ENCODE data around the gene UBTD1.
A peak's percentile ranks its signal among the peaks of the same experiment; 100 is the strongest.
"Not testable (repeated sequence)": the region's sequence is repeated elsewhere in the genome, so short reads cannot be mapped to it uniquely, and the experiment has no call there.

The UBTD1 gene

DNA sequence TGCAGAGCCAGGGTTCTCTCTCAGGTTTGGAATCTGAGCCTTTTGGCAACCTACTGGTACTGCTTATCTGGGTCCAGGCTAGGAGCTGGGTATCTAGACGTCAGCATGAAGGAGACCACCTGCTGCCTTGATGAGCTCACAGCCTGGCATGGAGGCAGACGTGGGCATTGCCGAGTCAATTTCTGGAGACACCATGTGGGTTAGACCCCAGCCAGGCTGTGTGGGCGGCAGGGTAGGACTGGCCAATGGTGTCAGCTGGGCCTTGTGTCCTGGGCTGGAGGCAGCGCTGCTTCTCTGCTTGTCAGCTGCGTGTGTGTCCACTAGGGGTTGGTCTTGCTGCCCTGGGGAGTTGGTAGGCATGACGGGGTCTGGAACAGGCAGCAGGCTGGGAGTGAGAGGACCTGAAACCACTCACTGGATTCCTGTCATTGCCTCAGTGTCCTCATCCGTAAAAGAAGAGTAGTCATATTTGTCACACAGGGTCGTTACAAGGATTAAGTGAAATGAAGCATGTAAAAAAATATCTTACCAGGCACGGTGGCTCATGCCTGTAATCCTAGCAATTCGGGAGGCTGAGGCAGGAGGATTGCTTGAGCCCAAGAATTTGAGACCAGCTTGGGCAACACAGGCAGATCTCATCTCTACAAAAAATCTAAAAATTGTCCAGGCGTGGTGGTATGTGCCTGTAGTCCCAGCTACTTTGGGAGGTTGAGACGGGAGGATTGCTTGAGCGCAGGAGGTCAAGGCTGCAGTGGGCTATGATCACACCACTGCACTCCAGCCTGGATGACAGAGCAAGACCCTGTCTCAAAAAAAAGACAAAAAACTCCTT is 42.2 kb downstream of the UBTD1 start:
- DNase-seq, result no peak

GRCh38 chr10:97542169-97543024 is 43.7 kb downstream of the UBTD1 start:
- DNase-seq, result peak; percentile 73

DNA sequence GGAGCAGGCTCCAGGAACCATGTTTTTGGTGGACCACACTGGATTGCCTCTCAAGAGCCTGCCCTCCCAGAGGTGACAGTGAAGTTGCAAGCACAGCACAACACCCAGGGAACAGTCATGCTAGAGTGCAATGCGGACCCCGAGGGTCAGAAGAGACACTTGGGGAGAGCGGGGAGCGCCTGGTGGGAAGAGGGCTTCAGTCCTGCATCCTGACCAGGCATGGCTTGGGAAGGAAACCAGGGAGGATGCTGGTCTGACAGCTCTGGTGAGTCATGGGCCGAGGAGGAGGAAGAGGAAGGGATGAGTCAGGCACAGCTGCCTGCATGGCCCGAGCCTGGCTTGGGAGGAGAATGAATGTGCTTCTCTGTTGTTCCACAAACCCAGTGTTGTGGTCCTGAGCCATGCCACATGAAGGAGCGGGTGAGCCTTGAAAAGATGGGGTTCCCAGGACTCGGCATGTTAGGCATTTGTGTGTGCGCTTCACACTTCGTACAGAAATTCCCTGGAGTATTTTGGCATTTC is 44.4 kb downstream of the UBTD1 start:
- DNase-seq, result no peak

DNA sequence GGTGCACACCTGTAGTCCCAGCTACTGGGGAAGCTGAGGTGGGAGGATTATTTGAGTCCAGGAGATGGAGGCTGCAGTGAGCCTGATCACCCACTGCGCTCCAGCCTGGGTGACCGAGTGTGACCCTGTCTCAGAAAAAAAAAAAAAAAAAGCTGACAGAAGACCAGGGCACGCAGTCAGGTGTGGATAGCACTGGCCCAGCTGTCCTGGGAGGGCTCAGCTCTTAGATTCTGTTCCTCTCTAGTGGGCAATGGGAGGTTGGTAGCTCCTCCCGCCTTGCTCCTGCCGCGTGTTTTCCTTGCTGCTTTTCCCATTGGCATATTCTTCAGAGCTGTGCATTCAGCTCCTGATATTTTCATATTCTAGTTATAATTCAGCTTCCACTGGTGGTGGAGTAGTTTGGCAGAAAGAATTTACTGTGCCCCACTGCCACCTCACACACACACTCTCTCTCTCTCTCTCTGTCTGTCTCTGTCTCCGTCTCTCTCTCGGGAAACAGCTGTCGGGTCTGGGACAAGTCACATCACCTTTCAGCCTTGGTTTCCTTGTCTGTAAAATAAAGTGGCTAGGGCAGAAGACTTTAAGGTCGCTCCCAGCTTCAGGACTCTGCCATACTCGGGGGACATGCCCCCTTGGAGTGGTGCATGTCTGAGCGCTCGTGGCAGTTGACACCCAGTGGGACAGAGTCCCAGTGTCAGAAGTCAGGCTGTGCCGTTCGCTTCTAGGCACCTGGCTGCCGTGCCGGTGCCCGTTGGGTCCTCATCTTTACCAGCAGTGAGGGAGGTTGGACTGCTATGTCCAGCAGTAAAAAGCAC is 47.9 kb downstream of the UBTD1 start:
- DNase-seq, result no peak

- DNase-seq, result no peak
Observed at GRCh38 chr10:97547271-97547600, 48.5 kb downstream of the UBTD1 start.

GRCh38 chr10:97547962-97548361 is 49.2 kb downstream of the UBTD1 start:
- no peak for DNase-seq

DNA sequence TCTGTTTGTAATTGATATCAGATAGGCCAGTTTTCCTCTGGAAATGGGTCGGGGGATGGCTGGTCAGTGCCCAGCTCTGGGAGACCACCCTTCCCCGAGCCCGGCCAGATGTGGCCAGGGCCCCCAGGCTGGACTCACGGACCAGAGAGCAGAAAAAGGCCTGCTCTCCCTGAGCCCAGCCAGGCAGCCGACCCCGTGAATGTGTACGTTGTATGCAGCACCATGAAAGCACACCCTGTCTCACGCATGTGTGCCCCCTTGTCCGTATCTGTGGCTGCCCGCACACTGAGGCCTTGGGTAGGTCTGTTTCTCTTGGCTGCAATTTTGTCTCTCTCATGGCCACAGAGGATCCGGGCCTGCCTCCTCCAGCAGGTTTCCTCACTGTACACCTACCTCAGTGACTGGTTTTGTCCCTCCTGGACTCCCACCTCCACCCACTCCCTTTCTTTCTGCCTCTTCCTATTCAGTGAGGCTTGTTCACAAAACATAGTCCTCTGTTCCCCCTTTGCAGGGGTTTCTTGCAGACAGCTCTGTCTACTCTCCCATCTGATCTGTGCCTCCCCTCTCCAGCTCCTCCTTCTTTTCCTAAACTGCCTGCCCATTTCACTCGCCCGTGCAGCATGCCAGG is 50.2 kb downstream of the UBTD1 start:
- no peak for DNase-seq

DNA sequence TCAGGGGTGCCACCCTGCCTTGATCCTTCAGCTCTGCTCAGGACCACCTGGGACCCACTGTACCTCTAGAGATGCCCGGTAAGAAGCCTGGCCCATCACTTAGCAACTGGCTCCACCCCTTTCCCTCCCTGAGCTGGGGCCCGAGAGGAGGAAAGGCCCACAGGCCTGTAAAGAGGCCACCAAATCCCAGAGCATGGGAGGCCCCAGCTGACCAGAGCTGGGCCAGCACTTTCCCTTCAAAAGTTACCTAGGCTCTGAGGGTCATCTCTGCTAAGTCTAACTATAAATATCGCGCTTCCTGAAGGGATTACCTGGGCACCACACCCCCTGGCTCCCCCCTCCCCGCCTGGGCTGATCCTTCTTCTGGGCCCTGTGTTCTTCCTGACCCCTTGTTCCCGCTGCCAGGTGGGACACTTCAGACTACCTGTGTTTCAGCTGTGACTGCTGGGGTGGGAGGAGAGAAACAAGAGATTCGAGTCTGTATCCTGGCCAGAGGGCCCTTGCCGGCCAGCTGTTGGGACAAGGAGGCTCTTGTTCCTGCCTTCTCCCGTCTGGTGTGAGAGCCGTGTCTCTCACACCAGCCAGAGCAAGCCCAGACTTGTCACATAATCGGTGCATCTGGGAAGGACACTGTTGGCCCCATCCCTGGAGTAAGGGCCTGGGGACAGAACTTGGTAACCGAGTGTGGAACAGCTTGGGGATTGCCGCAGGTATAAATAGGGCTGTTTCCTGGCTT is 51.0 kb downstream of the UBTD1 start:
- DNase-seq, result no peak

DNA sequence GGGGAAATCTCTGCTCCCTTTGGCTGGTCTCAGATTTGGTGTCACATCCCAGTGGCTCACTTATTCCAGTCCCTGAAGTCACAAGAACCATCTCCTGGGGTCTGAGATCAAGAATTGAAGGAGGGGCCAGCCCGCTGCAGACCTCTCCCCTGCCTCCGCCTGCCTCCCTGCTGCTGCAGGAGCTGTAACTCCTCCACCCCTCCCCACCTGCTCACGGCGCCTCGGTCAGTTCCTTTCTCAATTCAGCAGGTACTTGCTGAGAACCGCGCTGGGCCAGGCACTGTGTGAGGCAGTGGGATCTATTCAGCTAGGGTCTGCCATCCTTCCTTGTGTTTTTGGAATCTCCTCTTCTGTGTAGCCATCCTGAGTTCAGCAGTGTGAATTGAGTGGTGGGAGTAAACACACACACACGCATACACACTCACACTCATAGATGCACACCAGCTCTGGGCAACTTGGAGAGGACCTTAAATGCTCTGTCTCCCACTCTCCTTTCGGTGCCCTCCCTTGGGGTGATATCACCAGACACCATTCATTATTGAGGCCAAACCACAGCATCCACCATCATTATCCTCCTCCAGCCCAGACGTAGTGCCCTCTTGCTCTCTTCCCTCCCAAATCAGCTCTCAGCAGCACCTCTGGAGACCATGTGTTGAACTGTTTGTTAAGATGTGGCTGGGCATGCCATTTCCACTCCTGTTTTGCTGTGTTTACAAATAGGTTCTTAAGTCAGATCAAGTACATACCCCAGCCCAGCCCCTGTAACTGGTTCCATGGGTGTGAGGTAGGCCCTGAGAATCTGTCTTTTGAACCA is 51.8 kb downstream of the UBTD1 start:
- DNase-seq, result no peak

DNA sequence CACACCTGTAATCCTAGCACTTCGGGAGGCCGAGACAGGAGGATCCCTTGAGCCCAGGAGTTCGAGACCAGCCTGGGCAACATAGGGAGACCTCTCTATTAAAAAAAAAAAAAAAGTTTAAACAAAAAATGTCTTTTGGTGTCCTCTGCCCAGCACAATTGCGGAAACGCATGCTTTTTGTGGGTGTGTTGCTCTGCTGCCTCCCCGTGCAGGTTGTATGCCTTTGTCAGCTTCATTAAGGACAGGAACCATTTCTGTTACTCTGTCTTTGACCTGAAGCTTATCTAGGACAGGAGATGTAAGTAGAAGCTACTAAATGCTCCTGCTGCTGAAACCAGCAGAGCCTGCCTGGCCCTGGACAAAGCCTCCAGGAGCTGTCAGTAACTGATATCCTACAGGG is 52.5 kb downstream of the UBTD1 start:
- DNase-seq, result no peak

DNA sequence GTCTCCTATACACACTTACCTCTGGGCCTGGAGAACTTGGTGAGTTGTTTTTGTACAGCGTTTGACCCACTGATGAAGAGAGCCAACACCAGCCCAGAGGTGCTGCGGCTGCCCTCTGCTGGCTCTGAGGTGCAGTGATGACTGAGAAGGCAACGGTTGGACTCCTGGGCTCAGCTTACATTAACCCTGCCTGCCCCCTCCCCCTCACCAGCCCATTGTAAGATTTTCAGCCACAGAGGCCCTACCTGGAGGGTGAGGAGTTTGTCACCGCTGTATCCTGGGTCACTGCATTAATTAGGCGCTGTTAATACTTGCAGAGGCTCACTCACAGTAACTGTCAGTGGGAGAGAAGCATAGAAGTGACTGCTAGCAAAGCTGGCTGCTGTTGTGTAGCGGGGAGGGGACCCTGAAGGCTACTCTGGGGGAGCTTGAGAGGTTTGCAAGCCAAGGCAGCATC is 54.9 kb downstream of the UBTD1 start:
- DNase-seq, result peak; percentile 70

- not testable (repeated sequence) for DNase-seq
Observed at GRCh38 chr10:97554336-97554735, 55.6 kb downstream of the UBTD1 start.

GRCh38 chr10:97555541-97555940 is 56.8 kb downstream of the UBTD1 start:
- DNase-seq, result not testable (repeated sequence)

GRCh38 chr10:97560731-97561381 is 62.1 kb downstream of the UBTD1 start:
- not testable (repeated sequence) for DNase-seq

DNA sequence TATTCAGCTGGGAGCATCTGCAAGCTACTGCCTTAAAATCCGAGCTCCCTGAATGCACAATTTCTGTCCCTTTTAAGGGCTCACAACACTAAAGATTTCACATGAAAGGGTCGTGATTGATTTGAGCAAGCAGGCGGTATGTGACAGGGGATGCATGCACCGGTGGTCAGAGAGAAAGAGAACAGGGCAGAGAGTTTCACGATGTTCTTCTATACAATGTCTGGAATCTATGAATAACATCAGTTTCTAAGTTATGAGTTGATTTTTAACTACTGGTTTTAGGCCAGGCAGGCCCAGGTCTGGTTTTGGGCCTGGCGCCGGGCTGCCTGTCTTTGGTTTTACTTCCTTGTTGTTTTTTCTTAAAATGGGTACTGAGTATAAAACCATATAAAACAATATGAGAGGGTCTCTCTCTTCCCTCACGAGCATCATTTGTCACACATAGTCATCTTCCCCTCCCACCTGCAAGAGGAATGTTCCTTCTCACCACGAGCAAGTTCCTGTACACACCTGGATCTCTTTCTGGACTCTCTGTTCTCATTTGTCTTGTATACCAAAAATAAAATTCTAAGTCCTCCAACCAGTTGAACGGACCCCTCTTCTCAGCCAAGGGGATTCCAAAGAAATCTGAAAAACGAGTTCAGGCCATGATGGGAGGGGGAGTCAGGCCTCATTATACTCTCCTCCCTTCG is 62.8 kb downstream of the UBTD1 start:
- not testable (repeated sequence) for DNase-seq

GRCh38 chr10:97562329-97562728 is 63.6 kb downstream of the UBTD1 start:
- DNase-seq, result not testable (repeated sequence)

- no peak for DNase-seq
Observed at GRCh38 chr10:97563337-97563736, 64.6 kb downstream of the UBTD1 start.

DNA sequence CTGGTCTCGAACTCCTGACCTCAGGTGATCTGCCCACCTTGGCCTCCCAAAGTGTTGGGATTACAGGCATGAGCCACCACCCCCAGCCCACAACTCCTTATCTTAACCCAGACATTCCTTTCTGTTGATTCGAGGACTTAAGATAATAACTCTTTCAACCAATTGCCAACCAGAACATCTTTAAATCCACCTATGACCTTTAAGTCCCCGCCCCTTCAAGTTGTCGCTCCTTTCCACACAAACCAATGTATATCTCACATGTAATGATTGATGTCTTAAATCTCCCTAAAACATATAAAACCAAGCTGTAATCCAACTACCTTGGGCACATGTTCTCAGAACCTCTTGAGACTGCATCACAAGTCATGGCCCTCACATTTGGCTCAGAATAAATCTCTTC is 66.1 kb downstream of the UBTD1 start:
- DNase-seq, result no peak

- no peak for DNase-seq
Observed at GRCh38 chr10:97566336-97566996, 67.7 kb downstream of the UBTD1 start.

Data from NCI-H82 (cell line).